Stimulated activated CD4-positive, alpha-beta T cell treated with anti-CD3 and anti-CD28 coated beads, Interleukin-12 subunit alpha, Interleukin-12 subunit beta, amount 100 ng/mL, for 48 hours (primary cell): ENCODE data around the gene MTF1.
"Not testable (repeated sequence)": the region's sequence is repeated elsewhere in the genome, so short reads cannot be mapped to it uniquely, and the experiment has no call there.

Experiments
- DNase-seq, 3 donors: peaks; one replicate each; pipeline ENCODE4 v3.0.0-alpha.2; 2020; ENCODE audit warnings: low read depth in 2 of 3, low spot score in 1 of 3

The MTF1 gene

GRCh38 chr1:37859507-37860345 is at the start of gene MTF1:
Gene MTF1, minus strand, starts transcription at chr1:37859592. Its CDS starts 1,934 bp downstream, at chr1:37857658.
- peak; percentile 91 to 96 (median 94) for DNase-seq

- not testable (repeated sequence) for DNase-seq
Observed at GRCh38 chr1:37908531-37908930, 49.1 kb upstream of the MTF1 start.

GRCh38 chr1:37907416-37908125 is 48.2 kb upstream of the MTF1 start:
- not testable (repeated sequence) for DNase-seq

DNA sequence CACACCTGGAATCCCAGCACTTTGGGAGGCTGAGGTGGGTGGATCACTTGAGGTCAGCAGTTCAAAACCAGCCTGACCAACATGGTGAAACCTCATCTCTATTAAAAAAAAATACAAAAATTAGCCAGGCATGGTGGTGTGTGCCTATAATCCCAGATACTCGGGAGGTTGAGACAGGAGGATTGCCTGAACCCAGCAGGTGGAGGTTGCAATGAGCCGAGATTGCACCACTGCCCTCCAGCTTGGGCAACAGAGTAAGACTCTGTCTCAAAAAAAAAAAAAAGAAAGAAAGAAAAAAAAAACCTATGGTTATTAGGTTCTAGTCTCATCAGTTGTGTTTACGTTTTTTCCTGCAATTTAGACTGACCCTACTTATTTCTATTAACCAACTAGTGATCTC is 47.2 kb upstream of the MTF1 start:
- not testable (repeated sequence) for DNase-seq

- no peak for DNase-seq
Observed at GRCh38 chr1:37905727-37906126, 46.3 kb upstream of the MTF1 start.

DNA sequence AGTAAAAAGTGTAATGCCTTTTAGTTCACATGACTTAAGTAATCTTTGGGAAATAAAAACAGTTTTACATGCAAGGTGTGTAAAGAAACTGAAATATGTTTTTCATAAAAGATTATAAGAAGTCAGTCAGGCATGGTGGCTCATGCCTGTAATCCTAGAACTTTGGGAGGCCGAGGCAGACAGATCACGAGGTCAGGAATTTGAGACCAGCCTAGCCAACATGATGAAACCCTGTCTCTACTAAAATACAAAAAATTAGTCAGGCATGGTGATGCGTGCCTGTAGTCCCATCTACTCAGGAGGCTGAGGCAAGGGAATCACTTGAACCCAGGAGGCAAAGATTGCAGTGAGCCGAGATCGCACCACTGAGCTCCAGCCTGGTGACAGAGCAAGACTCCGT is 44.5 kb upstream of the MTF1 start:
- DNase-seq = not testable (repeated sequence)

- DNase-seq = no peak
Observed at GRCh38 chr1:37902983-37903382, 43.6 kb upstream of the MTF1 start.

GRCh38 chr1:37901893-37902225 is 42.5 kb upstream of the MTF1 start:
- no peak for DNase-seq

DNA sequence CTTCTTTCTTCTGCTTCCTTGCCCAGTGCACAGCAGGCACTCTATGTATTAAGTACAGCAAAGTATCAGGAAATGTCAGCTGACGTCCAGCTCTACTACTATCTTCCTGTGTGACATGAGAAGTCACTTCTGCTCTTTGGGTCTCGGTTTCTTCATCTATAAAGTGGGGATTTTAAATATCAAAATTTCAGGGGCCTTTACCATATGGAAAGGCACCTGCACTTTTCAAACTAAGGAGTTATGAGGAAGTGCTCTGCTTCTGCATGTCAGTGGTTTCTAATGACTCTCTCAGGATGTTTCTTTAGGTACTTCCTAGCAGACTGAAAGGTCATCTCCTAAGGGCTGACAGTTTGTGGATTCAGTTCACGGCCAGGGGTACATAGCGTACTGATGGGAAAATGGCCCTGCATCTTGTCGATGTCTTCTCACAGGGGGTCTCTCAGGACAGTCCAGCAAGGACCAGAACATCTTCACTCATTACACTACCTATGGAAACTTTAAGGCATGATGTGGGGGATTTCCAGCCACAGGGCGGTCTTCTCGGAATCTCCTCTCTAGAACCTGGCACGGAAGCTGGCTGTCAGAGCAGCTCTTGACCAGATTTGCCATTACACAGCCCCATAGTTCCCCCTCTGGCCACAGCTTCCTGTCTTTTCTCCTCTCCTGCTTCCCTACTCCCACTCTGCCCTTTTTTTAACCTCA is 42.0 kb upstream of the MTF1 start:
- DNase-seq = no peak

- DNase-seq = not testable (repeated sequence)
Observed at GRCh38 chr1:37897563-37897962, 38.2 kb upstream of the MTF1 start.

GRCh38 chr1:37893673-37894072 is 34.3 kb upstream of the MTF1 start:
- DNase-seq = no peak

- no peak for DNase-seq
Observed at GRCh38 chr1:37892151-37893047, 33.0 kb upstream of the MTF1 start.

DNA sequence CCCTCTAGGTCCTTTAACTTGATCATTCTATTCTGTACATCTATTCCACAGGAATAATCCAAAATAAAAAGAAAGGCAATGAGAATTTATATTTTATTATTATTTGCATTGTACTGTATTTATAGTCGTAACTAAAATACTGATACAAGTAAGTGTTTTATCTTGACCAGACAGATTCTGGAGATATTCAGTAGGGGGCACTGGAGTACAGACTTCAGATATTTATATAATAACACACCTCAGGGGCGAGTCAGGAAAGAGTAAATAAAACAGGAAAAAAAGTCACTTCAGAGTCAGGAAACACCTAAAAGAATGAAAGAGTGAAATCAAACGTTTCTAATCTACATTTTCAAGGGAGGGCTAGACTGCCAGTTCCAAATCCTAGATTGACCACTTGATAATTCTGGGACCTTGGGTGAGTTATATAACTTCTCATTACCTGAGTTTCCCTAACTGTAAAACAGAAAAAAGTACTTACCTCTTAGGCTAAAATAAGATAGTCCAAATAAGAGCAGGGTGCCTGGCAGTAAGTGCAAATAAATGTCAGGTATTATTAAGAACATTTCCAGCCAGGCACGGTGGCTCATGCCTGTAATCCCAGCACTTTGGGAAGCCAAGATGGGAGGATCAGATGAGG is 31.1 kb upstream of the MTF1 start:
- no peak for DNase-seq

- DNase-seq = no peak
Observed at GRCh38 chr1:37888022-37888700, 28.8 kb upstream of the MTF1 start.

DNA sequence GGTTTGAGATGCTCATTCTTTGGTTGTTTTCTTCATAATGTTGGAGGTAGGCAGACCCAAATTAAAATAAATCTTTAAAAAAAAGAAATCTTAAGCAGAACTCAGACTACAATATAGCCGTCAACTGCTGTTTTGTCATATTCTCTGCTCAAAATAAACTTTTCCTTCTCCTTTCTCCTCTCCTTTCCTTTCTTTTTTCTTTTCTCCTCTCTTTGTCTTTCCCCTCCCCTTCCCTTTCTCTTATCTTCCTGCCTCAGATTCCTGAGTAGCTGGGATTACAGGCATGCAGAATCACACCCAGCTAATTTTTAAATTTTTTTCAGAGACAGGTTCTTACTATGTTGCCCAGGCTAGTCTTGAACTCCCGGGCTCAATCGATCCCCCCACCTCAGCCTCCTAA is 24.8 kb upstream of the MTF1 start:
- DNase-seq = no peak

- no peak for DNase-seq
Observed at GRCh38 chr1:37883671-37884070, 24.3 kb upstream of the MTF1 start.

GRCh38 chr1:37879865-37880264 is 20.5 kb upstream of the MTF1 start:
- no peak for DNase-seq

DNA sequence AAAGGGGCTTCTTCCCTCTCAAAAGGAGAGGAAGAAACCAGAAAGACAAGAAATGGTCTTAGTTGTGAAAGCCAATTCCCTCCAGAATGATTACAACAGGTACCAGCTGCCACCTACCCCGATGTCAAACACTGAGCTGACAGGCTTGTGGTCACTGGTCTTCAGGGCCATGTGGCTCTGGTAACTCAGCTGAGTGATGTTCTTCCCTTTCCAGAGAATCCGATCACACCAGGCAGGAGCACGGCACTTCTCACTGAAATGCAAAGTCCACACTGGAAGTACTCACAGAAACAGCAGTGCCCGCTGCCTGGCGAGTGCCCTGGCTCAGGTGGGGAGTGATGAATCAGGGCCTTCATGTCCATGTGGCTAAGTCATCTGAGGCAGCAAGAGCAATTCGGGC is 18.7 kb upstream of the MTF1 start:
- DNase-seq = no peak

DNA sequence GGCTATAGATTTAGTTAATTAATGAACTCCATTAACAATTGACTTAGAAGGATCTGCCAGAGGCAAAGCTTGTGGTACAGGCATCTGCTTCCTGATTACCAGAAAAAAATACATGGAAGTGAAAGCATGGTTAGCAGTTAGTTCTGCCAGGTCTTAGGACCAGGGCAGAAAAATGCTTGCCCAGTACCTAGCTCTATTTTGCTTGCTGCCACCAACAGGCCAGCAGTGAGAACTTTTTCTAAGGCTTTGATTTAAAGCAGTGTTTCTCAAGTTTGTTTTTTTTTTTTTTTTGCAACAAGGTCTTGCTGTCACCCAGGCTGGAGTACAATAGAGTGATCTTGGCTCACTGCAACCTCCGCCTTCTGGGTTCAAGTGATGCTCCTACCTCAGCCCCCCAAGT is 16.4 kb upstream of the MTF1 start:
- no peak for DNase-seq

DNA sequence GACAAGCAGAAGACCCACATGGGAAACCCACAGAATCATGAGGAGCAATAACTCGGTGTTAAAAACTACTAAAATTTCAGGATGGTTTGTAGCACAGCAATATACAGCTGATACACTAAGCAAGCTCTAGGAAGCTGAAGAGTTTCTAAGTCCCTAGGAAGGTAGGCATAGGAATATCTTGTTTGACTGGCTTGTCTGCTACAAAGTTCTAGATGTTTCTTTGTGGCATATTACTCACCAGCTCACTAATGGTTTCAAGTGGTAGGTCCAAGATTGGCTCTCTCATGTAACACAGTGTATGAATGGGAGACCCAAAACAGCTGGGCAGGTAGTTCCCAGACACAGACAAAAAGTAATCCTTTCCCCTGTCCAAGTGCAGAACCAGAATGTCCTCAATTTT is 13.3 kb upstream of the MTF1 start:
- no peak for DNase-seq
